Mesothelial cell of epicardium (in vitro differentiated cells): ENCODE data around the gene FAF1. TPM values are rescaled to one million over a fixed set of nuclear protein-coding genes. Genes with fewer than 3 reads are reported as not detected.

ENCODE experiments used
- DNase-seq, 2 experiments: peaks; one replicate each; pipeline ENCODE4 v3.0.0; 2021; ENCODE audit warnings: low spot score in 2 of 2; ENCODE audit not compliant: unreplicated experiment in 2 of 2
- H3K27ac Mint-ChIP-seq: 2 replicates; pipeline ENCODE4 v1.8.0; 2021; ENCODE audit warnings: mixed read lengths
- H3K27me3 Mint-ChIP-seq: 2 replicates; pipeline ENCODE4 v1.8.0; 2021; ENCODE audit warnings: low read depth, mixed read lengths
- H3K36me3 Mint-ChIP-seq: 2 replicates; pipeline ENCODE4 v1.8.0; 2021; ENCODE audit warnings: mixed read lengths
- H3K4me1 Mint-ChIP-seq: 2 replicates; pipeline ENCODE4 v1.8.0; 2021; ENCODE audit warnings: mixed read lengths
- H3K4me3 Mint-ChIP-seq: 2 replicates; pipeline ENCODE4 v1.8.0; 2021; ENCODE audit warnings: mild to moderate bottlenecking, moderate library complexity, mixed read lengths
- H3K9me3 Mint-ChIP-seq: 2 replicates; pipeline ENCODE4 v1.8.0; 2021; ENCODE audit warnings: mixed read lengths
- total RNA-seq: library from RNA; stranded (reverse); gene quantifications from 3 replicates; pipeline ENCODE4 v1.2.1, GENCODE V29; 2021
- TF ChIP-seq, protein P1 (sequence below): fragments of 200-600 bp; sonication (generic); IDR thresholded peaks from one replicate; pipeline ENCODE4 v1.5.0; 2021; ENCODE audit warnings: antibody characterized with exemption; ENCODE audit not compliant: unreplicated experiment

FAF1 gene
- total RNA-seq, 1 donor from 2014 or later: 44.4 TPM

DNA sequence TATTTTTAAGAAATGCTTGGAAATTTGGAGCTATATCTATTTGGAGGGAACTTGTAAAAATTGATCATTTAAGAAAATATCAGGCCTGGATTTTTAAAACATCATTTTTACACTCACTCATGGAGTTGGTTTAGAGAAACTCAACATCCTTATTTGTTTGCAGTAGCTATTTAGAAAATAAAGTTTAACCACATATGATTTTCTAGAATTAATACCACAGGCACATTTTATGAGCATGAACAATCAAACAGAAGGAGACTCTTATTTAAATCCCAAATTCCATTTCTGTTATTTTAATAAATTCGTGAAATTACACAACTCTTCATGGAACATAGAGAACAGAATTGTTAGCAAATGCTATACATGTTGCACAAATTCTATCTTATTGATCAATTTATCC lies 13.2 kb upstream of the FAF1 start:
- H3K9me3 Mint-ChIP-seq: no peaks in the 10 kb centered on the region
- no peak overlapping the region for H3K4me3 Mint-ChIP-seq
- TF ChIP-seq, protein P1, sequence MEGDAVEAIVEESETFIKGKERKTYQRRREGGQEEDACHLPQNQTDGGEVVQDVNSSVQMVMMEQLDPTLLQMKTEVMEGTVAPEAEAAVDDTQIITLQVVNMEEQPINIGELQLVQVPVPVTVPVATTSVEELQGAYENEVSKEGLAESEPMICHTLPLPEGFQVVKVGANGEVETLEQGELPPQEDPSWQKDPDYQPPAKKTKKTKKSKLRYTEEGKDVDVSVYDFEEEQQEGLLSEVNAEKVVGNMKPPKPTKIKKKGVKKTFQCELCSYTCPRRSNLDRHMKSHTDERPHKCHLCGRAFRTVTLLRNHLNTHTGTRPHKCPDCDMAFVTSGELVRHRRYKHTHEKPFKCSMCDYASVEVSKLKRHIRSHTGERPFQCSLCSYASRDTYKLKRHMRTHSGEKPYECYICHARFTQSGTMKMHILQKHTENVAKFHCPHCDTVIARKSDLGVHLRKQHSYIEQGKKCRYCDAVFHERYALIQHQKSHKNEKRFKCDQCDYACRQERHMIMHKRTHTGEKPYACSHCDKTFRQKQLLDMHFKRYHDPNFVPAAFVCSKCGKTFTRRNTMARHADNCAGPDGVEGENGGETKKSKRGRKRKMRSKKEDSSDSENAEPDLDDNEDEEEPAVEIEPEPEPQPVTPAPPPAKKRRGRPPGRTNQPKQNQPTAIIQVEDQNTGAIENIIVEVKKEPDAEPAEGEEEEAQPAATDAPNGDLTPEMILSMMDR: no peak
- H3K36me3 Mint-ChIP-seq: no peaks in the 10 kb centered on the region
- peaks cover 87% of the 10 kb centered on the region for H3K27me3 Mint-ChIP-seq
- no peak for DNase-seq
- peaks cover 19% of the 10 kb centered on the region for H3K4me1 Mint-ChIP-seq
- no peak overlapping the region for H3K27ac Mint-ChIP-seq

DNA sequence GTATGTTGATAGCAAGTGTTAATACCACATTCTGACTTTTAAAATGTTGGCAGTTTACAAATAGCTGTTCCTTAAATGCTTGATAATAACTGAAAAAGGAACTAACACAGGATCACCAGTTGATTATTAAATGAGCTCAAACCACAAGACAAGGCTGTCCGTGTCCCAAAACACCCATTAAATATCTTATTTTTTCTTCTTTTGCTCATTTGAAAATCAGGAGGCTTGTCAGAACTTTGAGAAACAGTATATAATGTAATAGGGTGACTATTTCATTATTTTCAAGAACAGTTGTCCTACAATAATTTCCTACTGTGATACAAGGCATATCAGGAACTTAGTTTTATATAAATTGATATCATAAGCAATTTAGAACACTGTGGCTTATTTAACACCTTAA lies 12.7 kb upstream of the FAF1 start:
- no peak for DNase-seq
- H3K27ac Mint-ChIP-seq: no peak overlapping the region
- no peaks in the 10 kb centered on the region for H3K9me3 Mint-ChIP-seq
- peaks cover 20% of the 10 kb centered on the region for H3K4me1 Mint-ChIP-seq
- no peaks in the 10 kb centered on the region for H3K36me3 Mint-ChIP-seq
- peaks cover 87% of the 10 kb centered on the region for H3K27me3 Mint-ChIP-seq
- TF ChIP-seq, protein P1: no peak
- no peak overlapping the region for H3K4me3 Mint-ChIP-seq

DNA sequence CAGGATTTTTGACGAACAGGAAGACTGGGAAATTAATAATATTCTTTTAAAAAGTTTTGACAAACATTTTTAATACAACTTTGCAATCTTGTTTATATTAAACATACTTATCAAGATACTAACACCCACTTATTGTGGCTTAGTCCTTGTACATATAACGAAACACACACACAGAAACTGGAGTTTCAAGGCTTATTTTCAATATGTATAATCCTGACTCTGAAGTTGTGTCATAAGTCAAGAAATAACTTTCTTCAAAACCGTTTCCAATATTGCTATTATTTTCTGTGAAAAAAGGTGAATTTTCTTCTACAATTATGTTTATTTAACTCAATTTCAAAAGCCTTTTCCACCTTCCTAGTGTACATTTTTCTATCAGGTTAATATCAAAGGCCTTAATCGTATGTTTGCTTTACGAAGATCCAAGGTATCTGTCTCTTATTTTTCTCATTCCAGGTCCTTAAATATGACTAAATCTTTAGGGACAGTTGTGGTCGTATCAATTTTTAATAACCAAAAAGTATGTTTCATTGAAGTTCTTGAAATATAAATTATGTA lies 11.8 kb upstream of the FAF1 start:
- no peak for DNase-seq
- TF ChIP-seq, protein P1: no peak
- no peak overlapping the region for H3K27ac Mint-ChIP-seq
- H3K9me3 Mint-ChIP-seq: no peaks in the 10 kb centered on the region
- no peak overlapping the region for H3K4me3 Mint-ChIP-seq
- peaks cover 85% of the 10 kb centered on the region for H3K27me3 Mint-ChIP-seq
- H3K36me3 Mint-ChIP-seq: no peaks in the 10 kb centered on the region
- H3K4me1 Mint-ChIP-seq: peaks cover 20% of the 10 kb centered on the region

DNA sequence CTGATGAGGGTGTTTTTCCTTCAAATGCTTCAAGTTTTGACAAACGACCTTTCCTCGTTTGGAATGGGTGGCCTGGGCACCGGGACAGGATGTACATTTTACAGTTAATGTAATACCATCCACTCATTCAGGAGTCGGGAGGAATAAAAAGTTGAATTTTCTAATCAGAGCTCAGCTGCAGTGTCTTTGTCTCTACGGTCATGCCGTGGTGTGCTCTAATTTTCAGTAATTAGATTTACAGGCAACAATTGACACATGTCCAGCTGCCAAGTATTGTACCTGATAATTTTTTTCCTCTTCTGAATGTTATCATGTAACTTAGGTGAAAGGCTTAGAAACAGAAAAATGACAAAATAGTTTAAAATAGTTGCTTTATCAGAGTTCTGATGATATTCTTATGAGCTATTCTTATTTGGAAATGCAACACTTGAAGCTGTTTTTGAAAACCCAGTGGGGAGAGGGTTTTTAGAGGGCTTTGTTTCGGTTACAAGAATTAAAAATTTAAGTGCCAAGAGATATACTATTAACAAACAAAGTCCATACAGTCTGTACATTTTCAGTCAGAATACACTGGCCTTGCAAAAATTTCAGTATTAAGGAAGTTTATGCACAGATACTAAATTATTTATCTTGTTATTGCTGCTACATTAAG lies 11.0 kb upstream of the FAF1 start:
- no peak for DNase-seq
- Mint-ChIP-seq H3K9me3 (no peaks in the 10 kb centered on the region), H3K27me3 (peaks cover 85% of the 10 kb centered on the region), H3K27ac (no peak overlapping the region), H3K4me1 (peaks cover 20% of the 10 kb centered on the region), H3K36me3 (no peaks in the 10 kb centered on the region), H3K4me3 (no peak overlapping the region)
- TF ChIP-seq, protein P1: no peak

DNA sequence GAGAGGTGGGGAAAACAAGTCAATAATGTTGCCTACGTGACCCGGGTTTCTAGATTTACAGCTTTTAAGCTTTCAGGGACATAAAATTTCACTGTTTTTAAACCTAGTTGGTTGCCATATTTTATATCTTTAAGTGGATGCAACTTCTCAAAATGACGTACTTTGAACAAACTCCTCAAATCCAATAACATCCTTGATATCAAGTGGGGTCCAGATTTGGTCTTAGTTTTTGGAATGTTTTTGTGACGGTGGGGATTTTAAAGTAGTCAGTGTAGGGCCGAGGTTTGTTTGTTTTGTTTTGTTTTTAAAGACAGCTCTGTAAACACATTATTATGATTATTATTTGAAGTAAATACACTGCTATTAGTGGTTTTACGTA lies 10.4 kb upstream of the FAF1 start:
- no peak for DNase-seq
- TF ChIP-seq, protein P1: no peak
- no peak overlapping the region for H3K27ac Mint-ChIP-seq
- H3K36me3 Mint-ChIP-seq: no peaks in the 10 kb centered on the region
- H3K9me3 Mint-ChIP-seq: no peaks in the 10 kb centered on the region
- H3K4me1 Mint-ChIP-seq: peaks cover 20% of the 10 kb centered on the region
- peak overlapping the region; percentile 65 for H3K4me3 Mint-ChIP-seq
- peaks cover 85% of the 10 kb centered on the region for H3K27me3 Mint-ChIP-seq
